Mammary epithelial cell (primary cell): ENCODE data around the gene ZXDC.

Experiments used
- CTCF ChIP-seq, 2 donors: IDR thresholded peaks in 1 of 2; conservative IDR thresholded peaks in 1 of 2; 2 replicates each; pipeline ENCODE4 v1.5.1; 2011 to 2012; ENCODE audit warnings: inconsistent platforms in 2 of 2, low read length in 2 of 2, mild to moderate bottlenecking in 2 of 2, control low read depth in 1 of 2, low read depth in 1 of 2; ENCODE audit not compliant: insufficient read depth in 1 of 2; ENCODE audit errors: extremely low read depth in 1 of 2
- EZH2 ChIP-seq: IDR thresholded peaks from 2 replicates; pipeline ENCODE4 v1.6.1; 2012; ENCODE audit warnings: low read length, inconsistent platforms, borderline replicate concordance

GRCh38 chr3:126417515-126417914, 58.2 kb downstream of the ZXDC start:
- TF ChIP-seq CTCF (conservative IDR thresholded peaks at IDR 0.05 in 1 of 2, IDR thresholded peaks at IDR 0.05 in 1 of 2; ENCODE audit: extremely low read depth in 1 of 2, insufficient read depth in 1 of 2, low read depth in 1 of 2, low read length in 2 of 2), result no peak
- no peak for TF ChIP-seq EZH2
